NCI-H526 (cell line): ENCODE measurements around the gene ERCC6L2.

ENCODE experiments used
- DNase-seq, 2 experiments: peaks; one replicate each; lab custom pipeline; 2025; lab: John Stamatoyannopoulos, UW

The ERCC6L2 gene

DNA sequence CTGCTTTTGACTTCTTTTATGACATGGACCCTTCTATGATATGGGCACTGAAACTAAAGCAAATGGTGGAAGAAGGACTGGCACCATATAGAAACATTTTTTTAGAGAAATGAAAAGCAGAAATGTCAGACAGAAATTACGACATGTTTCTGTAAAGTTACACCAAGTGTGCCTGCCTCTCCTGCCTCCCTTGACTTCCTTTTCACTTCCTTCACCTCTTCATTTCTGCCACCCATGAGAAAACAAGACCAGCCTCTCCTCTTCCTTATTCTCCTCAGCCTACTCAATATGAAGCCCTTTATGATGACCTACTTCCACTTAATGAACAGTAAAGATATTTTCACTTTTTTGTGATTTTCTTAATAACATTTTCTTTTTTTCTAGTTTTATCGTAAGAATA, 44.5 kb downstream of the ERCC6L2 start:
- DNase-seq = no peak

DNA sequence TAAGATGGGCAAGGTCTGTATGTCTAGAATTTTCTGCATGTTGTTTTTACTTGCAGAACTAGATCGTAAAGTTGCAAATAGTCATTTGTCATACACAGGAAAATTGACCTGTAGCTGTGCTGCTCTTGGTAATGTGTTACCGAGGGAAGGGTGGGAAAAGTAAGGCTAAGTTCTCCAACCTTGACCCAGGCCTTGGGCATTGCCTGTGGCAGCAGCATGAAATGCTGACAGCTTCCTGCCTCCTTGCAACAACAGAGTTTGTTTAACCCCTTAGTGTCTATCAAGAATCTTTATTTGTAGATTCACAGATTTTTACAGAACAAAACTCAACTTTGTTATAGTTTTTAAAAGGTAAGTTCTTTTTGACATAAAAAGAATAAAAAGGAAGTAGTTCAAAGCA, 48.3 kb downstream of the ERCC6L2 start:
- no peak for DNase-seq

DNA sequence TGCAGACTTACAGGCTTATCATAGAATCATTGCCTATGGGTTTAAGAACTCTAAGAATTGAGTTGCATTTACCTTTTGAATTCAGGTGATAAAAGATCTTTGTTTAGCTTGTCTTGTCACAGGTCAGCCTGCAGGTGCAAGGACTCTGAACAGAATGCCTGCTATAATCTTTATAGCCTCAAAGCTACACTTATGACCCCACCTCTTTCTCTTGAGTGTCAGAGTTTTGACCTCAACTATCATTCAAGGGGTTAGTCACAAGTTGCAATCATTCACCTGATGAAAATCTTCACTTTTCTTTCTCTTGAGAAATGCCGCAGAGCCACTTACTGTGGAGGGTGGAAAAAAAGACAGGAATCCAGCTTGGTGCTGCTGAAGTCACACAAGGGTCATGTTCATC, 49.5 kb downstream of the ERCC6L2 start:
- DNase-seq = no peak

DNA sequence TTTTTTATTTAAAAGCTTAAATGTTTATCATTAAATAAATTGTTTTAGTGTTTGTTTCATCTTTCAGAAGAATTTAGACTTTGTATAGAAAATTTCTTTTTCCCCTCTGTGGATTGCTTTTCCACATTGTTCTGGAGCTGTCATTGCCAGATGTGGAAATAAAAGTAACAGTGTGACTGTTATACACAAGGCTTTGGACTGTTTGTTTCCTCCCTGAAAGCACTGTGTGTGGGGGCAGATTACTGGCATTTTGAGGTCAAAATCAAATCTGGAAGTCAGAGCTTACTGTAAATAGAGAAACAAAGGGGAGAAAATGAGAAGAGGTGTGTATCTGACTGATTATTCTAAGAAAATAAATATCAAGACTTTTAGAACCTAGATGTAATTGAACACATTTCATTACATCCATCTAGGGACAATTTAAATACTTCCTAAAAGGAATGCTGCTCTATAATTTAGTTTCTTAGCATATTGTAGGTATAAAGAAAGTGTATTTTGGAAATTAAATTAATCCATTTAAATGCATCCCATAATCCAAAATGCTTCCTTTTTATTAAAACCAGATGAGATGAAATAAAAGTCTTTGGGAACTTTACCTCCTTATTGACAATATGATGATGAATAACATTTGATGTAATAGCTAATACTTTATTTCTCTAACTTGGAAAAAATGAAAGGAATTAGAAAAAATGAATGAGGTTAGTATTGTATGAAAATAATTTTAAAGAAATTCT, 51.9 kb downstream of the ERCC6L2 start:
- no peak for DNase-seq

DNA sequence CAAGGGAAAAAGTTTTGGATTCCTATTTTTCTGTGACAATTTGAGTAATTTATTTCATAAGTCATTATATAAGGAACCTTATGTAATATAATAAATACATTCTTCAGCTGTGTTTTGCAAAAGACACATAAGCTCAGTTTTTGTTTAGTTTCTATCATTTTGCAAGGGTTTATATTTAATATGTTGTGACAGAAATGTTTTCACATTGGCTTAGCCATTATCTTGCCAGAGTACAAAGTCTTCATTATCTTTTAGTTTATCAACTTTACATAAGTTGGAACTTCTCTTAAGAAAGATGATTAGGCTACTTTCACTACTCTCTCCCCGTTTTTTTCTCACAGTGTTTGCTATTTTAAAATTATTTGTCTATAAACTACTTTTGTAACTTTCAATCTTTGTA, 54.8 kb downstream of the ERCC6L2 start:
- DNase-seq = no peak

DNA sequence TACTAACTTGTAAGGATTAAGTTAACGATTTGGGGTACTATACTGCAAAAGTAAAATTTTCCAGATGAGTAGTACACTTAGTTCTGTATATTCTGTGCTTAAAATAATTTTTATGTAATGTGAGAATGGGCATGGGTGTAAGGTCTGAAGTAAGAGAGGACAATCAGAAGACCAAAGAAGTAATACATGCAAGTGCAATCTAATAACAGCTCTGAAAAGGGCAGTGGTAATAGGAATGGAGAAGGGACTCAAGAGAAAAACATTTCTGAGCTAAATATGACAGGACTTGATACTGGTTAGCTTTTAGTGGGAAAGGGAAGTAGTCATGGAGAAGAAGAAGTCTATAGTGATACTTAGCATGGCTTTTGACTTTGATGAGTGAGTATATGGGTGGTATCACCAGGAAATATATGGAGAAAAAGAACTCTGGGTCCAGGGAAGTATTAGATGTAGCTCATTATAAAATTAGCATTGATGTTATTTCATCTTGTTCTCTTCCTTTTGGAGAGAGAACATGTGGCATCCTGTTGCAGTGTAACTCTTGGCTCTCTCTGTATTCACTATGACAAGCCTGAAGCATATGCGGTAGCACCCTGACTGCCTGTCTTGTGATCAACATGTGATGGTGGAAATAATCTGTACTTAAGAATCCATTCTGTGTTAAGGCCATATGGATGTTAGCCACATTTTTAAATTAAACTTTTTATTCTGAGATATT, 60.5 kb downstream of the ERCC6L2 start:
- no peak for DNase-seq

DNA sequence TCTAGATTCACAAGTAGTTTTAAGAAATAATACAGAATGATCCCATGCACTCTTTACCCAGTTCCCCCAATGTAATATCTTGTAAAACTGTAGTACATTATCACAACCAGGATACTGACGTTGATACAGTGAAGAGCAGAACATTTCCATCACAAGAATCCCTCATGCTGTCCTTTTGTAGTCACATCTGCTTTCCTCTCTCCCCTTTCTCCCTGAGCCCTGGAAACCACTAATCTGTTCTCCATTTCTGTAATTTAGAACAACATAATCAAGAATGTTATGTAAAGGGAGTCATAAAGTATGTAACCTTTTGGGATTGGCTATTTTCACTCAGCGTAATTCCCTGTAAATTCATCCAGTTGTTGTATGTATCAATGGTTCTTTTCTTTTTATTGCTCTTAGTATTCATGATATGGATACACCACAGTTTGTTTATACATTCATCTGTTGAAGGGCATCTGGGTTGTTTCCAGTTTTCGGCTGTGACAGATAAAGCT, 61.1 kb downstream of the ERCC6L2 start:
- DNase-seq = no peak

DNA sequence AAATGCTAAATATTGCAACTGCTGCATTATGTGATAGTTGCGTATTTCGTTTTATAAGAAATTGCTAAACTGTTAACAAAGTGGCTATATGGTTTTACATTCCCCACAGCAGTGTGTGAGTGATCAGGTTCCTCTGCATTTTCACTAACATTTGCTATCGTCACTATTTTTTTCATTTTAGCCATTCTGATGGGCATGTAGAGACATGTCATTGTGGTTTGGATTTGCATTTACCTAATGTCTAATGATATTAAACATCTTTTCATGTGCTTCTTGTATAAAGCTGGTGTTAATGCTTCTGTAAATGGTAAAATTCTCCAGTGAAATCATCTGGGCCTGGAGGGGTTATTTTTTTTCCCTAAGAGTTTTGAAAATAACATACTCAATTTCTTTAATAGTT, 61.6 kb downstream of the ERCC6L2 start:
- DNase-seq = peak; percentile 48 to 50

DNA sequence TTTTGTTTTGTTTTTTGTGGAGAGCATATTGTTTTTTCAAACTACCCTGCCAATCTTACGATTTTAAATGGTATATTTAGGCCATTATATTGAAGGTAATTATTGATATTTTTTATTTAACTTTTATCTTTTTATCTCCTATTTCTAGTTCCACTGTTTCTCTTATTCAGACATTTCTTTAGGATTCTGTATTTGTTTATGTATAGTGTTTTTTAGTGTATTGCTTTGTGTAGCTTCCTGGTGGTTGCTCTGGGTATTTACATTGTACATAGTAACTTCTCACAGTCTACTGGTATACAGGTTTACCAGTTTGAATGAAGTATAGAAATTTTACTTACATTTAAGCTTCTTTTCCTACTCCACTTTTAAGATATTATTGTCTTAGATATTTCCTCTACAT, 63.2 kb downstream of the ERCC6L2 start:
- no peak for DNase-seq

DNA sequence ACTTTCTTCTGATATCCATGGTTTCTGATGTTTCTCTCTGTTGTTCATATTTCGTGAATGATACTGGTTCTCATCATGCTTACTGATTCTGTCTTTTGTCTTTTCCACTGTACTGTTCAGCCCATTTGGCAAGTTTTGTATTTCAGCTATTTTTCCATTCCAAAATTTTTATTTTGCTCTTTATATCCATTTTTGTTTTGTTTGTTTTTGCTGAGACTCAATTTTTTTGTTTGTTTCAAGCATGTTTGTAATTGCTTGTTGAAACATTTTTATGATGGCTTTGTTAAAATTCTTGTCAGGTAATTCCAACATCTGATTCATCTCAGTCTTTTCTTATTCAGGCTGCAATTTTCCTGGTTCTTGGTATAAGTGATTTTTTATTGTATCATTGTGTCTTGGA, 64.0 kb downstream of the ERCC6L2 start:
- DNase-seq = no peak

DNA sequence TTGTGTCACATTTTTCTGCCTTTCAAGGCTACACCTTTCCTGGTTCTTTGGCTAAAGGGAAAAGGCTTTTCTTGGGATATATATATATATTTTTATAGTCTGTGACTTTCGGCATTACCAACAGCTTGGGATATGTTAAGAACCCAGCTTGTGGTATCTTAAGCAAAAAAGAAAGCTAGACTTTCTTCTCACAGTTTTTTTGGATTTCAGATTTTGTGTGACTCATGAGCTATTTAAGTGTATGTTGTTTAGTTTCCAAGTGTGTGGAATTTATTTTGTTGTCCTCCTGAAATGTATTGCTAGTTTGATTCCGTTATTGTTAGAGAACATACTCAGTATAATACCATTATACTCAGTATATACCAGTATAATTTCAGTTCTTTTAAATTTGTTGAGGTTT, 64.8 kb downstream of the ERCC6L2 start:
- DNase-seq = no peak

DNA sequence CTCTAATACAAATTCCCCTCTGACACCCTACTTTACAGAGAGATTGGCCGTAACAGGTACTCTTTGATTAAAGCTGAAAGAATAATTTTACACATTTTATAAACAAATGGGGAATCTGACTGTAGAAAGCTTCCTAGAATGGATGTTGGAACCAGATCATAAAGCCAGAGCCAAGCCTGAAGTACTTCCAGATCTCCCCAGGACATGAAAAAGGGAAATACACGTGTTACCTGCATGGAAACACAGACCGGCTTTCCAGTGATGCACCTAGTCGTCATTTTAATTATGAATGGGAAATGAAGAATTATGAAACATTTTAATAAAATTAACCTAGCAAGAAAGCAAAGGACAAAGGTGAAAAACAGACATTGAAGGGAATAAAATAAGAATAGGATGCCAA, 66.5 kb downstream of the ERCC6L2 start:
- no peak for DNase-seq

DNA sequence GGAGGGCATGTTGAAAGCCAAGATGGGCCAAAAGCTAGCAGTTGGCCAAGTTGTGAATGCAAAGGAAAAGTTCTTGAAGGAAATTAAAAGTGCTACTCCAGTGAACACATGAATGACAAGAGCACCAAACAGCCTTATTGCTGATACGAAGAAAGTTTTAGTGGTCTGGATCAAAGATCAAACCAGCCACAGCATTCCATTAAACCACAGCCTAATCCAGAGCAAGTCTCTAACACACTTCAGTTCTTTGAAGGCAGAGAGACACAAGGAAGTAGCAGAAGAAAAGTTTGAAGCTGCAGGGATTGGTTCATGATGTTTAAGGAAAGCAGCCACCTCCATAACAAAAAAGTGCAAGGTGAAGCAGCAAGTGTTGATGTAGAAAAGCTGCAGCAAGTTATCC, 71.6 kb downstream of the ERCC6L2 start:
- no peak for DNase-seq

DNA sequence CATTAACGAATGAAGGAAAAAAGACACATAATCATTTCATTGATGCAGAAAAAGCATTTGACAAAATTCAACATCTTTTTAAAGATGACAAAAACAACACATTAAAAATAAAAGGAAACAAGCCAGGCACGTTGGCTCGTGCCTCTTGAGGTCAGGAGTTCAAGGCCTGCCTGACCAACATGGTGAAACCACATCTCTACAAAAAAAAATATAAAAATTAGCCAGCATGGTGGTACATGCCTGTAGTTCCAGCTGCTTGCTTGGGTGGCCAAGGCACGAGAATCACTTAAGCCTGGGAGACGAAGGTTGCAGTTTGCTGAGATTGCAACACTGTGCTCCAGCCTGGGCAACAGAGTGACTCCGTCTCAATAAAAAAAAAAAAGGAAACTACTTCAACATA, 77.0 kb downstream of the ERCC6L2 start:
- DNase-seq = no peak

DNA sequence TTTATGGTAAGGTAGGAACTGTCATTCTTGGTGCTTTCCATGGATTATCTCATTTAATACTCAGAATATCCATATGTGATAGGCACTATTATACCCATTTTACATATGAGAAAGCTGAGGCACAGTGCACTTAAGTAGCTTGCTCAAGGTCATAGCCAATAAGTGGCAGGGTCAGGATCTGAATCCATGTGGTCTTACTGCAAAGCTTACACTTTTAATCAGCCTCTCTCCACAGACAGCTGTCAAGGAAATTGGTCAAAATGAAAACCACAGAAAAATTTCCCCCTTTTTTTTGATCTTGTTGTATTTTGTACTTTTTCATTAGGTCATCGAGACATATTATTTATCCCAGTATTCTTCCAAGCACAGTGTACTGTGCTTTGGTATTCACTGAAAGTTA, 78.5 kb downstream of the ERCC6L2 start:
- DNase-seq = no peak

DNA sequence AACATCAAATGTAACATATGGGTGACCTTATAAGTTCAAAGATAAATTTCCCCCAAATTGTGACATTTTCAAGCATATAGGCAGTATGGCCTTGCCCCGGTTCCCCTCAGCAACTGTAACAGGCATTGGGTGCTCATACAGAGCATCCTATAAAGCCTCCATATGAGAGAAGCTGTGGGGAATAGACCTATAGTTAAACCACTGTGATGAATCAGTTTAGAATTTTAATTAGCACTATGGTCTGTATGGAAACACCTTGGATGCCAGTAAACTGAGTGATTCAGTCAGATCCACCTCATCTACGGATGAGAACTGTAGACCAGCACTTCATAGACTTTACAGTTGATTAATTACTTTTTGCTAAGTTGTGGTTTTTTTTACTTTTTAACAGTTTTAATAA, 79.4 kb downstream of the ERCC6L2 start:
- no peak for DNase-seq

DNA sequence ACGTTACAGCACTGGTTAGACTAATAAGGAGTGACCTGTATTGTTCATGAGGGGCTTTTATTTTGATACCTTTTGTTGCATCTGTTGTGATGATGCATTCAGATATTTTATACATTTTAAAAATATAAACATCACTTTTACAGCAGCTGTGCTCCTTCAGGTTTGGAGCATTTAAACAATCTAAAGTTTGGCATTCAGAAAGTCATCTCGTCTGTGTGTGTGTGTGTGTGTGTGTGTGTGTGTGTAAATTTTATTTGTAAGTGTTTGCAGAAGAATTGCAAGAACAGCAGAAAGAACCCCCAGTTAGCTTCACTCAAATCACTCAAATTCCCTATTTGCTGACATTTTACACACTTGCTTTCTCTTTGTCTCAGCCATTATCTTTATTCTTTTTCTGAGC, 87.4 kb downstream of the ERCC6L2 start:
- no peak for DNase-seq

DNA sequence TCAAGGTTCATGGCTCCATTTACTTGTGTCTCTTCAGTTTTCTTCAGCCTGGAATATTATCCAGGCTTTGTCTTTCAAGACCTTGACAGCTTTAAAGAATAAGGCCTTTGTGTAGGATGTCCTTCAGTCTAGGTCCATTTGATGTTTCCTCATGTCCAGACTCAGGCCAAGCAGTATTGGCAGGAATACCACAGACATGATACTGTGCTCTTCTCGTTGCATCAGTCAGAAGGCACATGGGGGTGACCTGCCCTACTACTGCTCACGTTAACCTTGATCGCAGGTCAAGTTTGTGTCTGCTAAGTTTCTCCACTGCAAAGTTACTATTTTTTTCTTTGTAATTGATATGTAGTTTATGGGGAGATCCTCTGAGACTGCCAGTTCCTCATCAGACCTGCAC, 88.2 kb downstream of the ERCC6L2 start:
- no peak for DNase-seq

DNA sequence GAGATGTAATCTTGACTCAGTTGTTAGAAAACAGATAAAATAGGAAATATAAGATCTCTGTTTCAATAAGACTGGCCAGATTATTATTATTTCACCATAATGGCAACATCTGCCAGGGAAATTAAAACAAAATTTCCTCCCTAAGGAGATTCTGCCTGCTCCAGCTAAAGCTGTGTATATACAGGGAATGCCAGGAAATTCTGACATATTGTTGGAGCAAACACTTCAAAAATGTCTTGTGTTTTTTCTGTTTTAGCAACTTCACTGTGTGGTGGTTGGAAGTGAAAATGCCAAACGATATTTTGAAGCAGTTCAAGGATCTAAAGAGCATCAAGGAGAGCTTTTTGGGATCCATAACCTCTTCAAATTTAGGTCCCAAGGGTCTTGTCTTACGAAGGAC, 90.8 kb downstream of the ERCC6L2 start:
- DNase-seq = no peak

DNA sequence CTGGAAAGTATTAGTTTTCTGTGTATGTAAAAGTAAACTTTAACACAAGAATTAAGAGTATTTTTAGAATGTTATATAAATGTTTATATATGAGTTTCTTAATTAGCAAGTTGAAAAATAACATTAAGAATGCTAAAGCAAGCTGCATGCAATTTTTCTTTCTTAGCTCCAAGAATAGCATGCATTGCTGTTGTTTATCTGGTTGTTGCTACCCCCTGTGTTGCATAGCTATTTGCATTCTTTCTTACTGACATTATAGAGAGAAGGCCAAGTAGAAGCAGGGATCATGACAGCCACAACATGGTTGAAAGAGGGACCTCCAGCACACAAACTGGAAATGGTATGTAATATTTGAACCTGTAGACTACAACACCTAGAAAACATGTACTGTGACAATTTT, 94.8 kb downstream of the ERCC6L2 start:
- DNase-seq = no peak

DNA sequence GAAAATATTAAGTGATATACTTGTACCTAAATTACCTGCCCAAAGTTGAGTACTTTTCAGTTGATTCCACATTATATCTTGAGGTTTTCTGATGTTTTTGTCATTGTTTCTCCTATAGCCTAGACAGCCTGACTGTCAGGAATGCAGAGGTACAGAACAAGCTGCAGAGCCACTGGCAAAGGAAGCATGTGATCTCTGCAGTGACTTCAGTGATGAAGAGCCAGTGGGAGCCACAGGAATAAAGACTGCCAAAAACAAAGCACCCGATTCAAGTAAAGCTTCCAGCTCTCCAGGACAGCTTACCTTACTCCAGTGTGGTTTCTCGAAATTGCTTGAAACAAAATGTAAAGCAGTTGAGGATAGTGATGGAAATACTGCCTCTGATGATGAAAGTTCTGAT, 96.3 kb downstream of the ERCC6L2 start:
- DNase-seq = no peak

DNA sequence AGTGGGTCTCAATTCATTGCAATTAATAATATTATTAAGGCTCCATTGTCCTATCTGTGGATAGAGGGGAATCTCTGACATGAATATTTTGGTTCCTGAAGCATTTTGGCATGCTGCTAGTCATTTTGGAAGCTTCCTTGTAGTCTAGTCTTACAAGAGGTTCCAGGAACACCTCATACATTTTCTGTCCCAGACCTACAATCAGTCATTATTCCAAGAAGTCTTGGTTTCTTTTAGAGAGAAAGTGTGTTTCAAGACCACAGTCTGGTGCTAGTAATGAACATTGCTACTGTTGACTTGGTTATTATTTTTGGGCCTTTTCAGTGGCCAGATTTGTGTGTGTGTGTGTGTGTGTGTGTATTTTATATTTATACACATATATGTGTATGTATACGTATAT, 98.9 kb downstream of the ERCC6L2 start:
- DNase-seq = no peak

DNA sequence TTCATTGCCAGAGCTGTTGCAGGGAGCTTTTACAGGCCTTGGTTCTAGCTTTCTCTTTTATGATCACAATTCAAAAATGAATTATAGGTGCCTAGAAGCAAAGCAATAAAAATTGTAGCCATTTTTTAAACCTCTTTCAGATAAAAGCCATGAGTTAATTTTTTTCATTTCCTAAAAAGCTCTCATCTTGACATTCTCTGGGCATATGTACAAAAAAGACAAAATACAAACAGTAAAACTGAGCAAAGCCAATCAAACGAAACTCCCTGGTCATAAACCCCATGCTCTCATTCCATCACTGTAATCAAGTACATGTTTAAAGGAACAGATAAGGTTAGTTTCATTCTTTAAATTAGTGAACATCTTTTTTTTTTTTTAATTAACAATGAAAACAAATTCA, 101.9 kb downstream of the ERCC6L2 start:
- no peak for DNase-seq

DNA sequence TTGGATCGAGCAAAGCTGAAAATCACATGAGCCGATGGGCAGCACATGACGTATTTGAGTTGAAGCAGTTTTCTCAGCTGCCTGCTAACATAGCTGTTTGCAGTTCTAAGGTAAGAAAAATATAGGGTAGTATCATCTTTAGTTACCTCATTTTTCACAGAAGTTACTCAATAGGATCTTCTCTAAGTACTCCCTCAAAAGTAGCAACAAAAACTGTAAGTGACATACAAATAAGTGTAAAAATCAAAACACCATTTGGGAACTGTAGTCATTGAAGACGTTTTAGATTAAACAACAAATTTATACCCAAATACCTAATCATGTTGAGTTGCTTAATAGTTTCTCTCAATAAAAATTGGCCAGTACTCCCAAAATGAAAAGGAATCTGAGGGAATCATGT, 102.6 kb downstream of the ERCC6L2 start:
- DNase-seq = no peak
